Measurements from ENCODE around the gene CARMIL1.

Gene CARMIL1

GRCh38 chr6:25427549-25427948 lies 148.4 kb downstream of the CARMIL1 start:
- H3K9me3 ChIP-seq (ENCODE audit: control insufficient read depth, low read length): no peaks in the 10 kb centered on the region
- 80 to 83% methylated on average over 1 to 2 of the region's 2 CpGs for WGBS, 2 experiments
- H3K27ac ChIP-seq (ENCODE audit: insufficient read depth, low read depth, low read length, poor library complexity, severe bottlenecking): no peak overlapping the region
- no peak overlapping the region for H3K4me3 ChIP-seq (ENCODE audit: insufficient read depth, low read depth, low read length)
- no peaks in the 10 kb centered on the region for H3K36me3 ChIP-seq (ENCODE audit: control insufficient read depth, insufficient read depth, low read length)
- no peaks in the 10 kb centered on the region for H3K27me3 ChIP-seq (ENCODE audit: control insufficient read depth, insufficient read depth, low read length, poor library complexity, severe bottlenecking)
- peaks cover 7% of the 10 kb centered on the region for H3K4me1 ChIP-seq (ENCODE audit: control insufficient read depth, insufficient read depth, low read length)

GRCh38 chr6:25428758-25429317 lies 149.7 kb downstream of the CARMIL1 start:
- no peaks in the 10 kb centered on the region for H3K4me1 ChIP-seq (ENCODE audit: control insufficient read depth, insufficient read depth, low read length)
- no peak overlapping the region for H3K27ac ChIP-seq (ENCODE audit: insufficient read depth, low read depth, low read length, poor library complexity, severe bottlenecking)
- no peaks in the 10 kb centered on the region for H3K9me3 ChIP-seq (ENCODE audit: control insufficient read depth, low read length)
- WGBS, 2 experiments: 100% methylated on average over 1 of the region's 1 CpG; no CpG with 5 or more reads in 1 of the 2 experiments
- H3K4me3 ChIP-seq (ENCODE audit: insufficient read depth, low read depth, low read length): no peak overlapping the region
- H3K36me3 ChIP-seq (ENCODE audit: control insufficient read depth, insufficient read depth, low read length): no peaks in the 10 kb centered on the region
- H3K27me3 ChIP-seq (ENCODE audit: control insufficient read depth, insufficient read depth, low read length, poor library complexity, severe bottlenecking): no peaks in the 10 kb centered on the region

GRCh38 chr6:25431306-25431974 lies 152.3 kb downstream of the CARMIL1 start:
- Histone ChIP-seq H3K27ac (ENCODE audit: insufficient read depth, low read depth, low read length, poor library complexity, severe bottlenecking) (no peak overlapping the region), H3K9me3 (ENCODE audit: control insufficient read depth, low read length) (no peaks in the 10 kb centered on the region), H3K4me1 (ENCODE audit: control insufficient read depth, insufficient read depth, low read length) (no peaks in the 10 kb centered on the region), H3K27me3 (ENCODE audit: control insufficient read depth, insufficient read depth, low read length, poor library complexity, severe bottlenecking) (no peaks in the 10 kb centered on the region), H3K4me3 (ENCODE audit: insufficient read depth, low read depth, low read length) (no peak overlapping the region), H3K36me3 (ENCODE audit: control insufficient read depth, insufficient read depth, low read length) (no peaks in the 10 kb centered on the region)
- WGBS, 2 experiments: 92 to 93% methylated on average over 7 of the region's 7 CpGs

GRCh38 chr6:25431975-25432307 lies 152.8 kb downstream of the CARMIL1 start:
- H3K27me3 ChIP-seq (ENCODE audit: control insufficient read depth, insufficient read depth, low read length, poor library complexity, severe bottlenecking): no peaks in the 10 kb centered on the region
- no peaks in the 10 kb centered on the region for H3K4me1 ChIP-seq (ENCODE audit: control insufficient read depth, insufficient read depth, low read length)
- no peaks in the 10 kb centered on the region for H3K36me3 ChIP-seq (ENCODE audit: control insufficient read depth, insufficient read depth, low read length)
- no peak overlapping the region for H3K27ac ChIP-seq (ENCODE audit: insufficient read depth, low read depth, low read length, poor library complexity, severe bottlenecking)
- WGBS, 2 experiments: 98% methylated on average over 3 of the region's 3 CpGs
- no peak overlapping the region for H3K4me3 ChIP-seq (ENCODE audit: insufficient read depth, low read depth, low read length)
- no peaks in the 10 kb centered on the region for H3K9me3 ChIP-seq (ENCODE audit: control insufficient read depth, low read length)

- no peak overlapping the region for H3K27ac ChIP-seq (ENCODE audit: insufficient read depth, low read depth, low read length, poor library complexity, severe bottlenecking)
- 89 to 97% methylated on average over 2 of the region's 3 CpGs for WGBS, 2 experiments
- H3K4me3 ChIP-seq (ENCODE audit: insufficient read depth, low read depth, low read length): no peak overlapping the region
Observed at GRCh38 chr6:25434921-25435320, 155.7 kb downstream of the CARMIL1 start.

GRCh38 chr6:25435416-25435985 lies 156.3 kb downstream of the CARMIL1 start:
- Histone ChIP-seq H3K27ac (ENCODE audit: insufficient read depth, low read depth, low read length, poor library complexity, severe bottlenecking) (no peak overlapping the region), H3K27me3 (ENCODE audit: control insufficient read depth, insufficient read depth, low read length, poor library complexity, severe bottlenecking) (no peaks in the 10 kb centered on the region), H3K4me3 (ENCODE audit: insufficient read depth, low read depth, low read length) (no peak overlapping the region), H3K4me1 (ENCODE audit: control insufficient read depth, insufficient read depth, low read length) (no peaks in the 10 kb centered on the region), H3K36me3 (ENCODE audit: control insufficient read depth, insufficient read depth, low read length) (no peaks in the 10 kb centered on the region), H3K9me3 (ENCODE audit: control insufficient read depth, low read length) (no peaks in the 10 kb centered on the region)
- WGBS, 2 experiments: 92 to 96% methylated on average over 6 of the region's 6 CpGs

More at GRCh38 chr6:25434921-25435320, 155.7 kb downstream of the CARMIL1 start:
- H3K36me3 ChIP-seq (ENCODE audit: control insufficient read depth, insufficient read depth, low read length): no peaks in the 10 kb centered on the region
- no peaks in the 10 kb centered on the region for H3K27me3 ChIP-seq (ENCODE audit: control insufficient read depth, insufficient read depth, low read length, poor library complexity, severe bottlenecking)
- H3K9me3 ChIP-seq (ENCODE audit: control insufficient read depth, low read length): no peaks in the 10 kb centered on the region
- H3K4me1 ChIP-seq (ENCODE audit: control insufficient read depth, insufficient read depth, low read length): no peaks in the 10 kb centered on the region

GRCh38 chr6:25436760-25437159 lies 157.6 kb downstream of the CARMIL1 start:
- Histone ChIP-seq H3K4me3 (ENCODE audit: insufficient read depth, low read depth, low read length) (no peak overlapping the region), H3K27ac (ENCODE audit: insufficient read depth, low read depth, low read length, poor library complexity, severe bottlenecking) (no peak overlapping the region), H3K9me3 (ENCODE audit: control insufficient read depth, low read length) (no peaks in the 10 kb centered on the region), H3K4me1 (ENCODE audit: control insufficient read depth, insufficient read depth, low read length) (no peaks in the 10 kb centered on the region), H3K36me3 (ENCODE audit: control insufficient read depth, insufficient read depth, low read length) (no peaks in the 10 kb centered on the region), H3K27me3 (ENCODE audit: control insufficient read depth, insufficient read depth, low read length, poor library complexity, severe bottlenecking) (no peaks in the 10 kb centered on the region)
- WGBS, 2 experiments: 94 to 96% methylated on average over 3 to 4 of the region's 4 CpGs

GRCh38 chr6:25439368-25439767 lies 160.2 kb downstream of the CARMIL1 start:
- no peaks in the 10 kb centered on the region for H3K4me1 ChIP-seq (ENCODE audit: control insufficient read depth, insufficient read depth, low read length)
- H3K27me3 ChIP-seq (ENCODE audit: control insufficient read depth, insufficient read depth, low read length, poor library complexity, severe bottlenecking): no peaks in the 10 kb centered on the region
- WGBS, 2 experiments: 95% methylated on average over 1 of the region's 1 CpG
- no peaks in the 10 kb centered on the region for H3K9me3 ChIP-seq (ENCODE audit: control insufficient read depth, low read length)
- H3K36me3 ChIP-seq (ENCODE audit: control insufficient read depth, insufficient read depth, low read length): no peaks in the 10 kb centered on the region
- no peak overlapping the region for H3K27ac ChIP-seq (ENCODE audit: insufficient read depth, low read depth, low read length, poor library complexity, severe bottlenecking)
- H3K4me3 ChIP-seq (ENCODE audit: insufficient read depth, low read depth, low read length): no peak overlapping the region

- Histone ChIP-seq H3K27me3 (ENCODE audit: control insufficient read depth, insufficient read depth, low read length, poor library complexity, severe bottlenecking) (no peaks in the 10 kb centered on the region), H3K36me3 (ENCODE audit: control insufficient read depth, insufficient read depth, low read length) (no peaks in the 10 kb centered on the region), H3K27ac (ENCODE audit: insufficient read depth, low read depth, low read length, poor library complexity, severe bottlenecking) (no peak overlapping the region), H3K4me1 (ENCODE audit: control insufficient read depth, insufficient read depth, low read length) (no peaks in the 10 kb centered on the region), H3K9me3 (ENCODE audit: control insufficient read depth, low read length) (no peaks in the 10 kb centered on the region), H3K4me3 (ENCODE audit: insufficient read depth, low read depth, low read length) (no peak overlapping the region)
- 86 to 100% methylated on average over 1 of the region's 1 CpG for WGBS, 2 experiments
Observed at GRCh38 chr6:25441663-25442270, 162.6 kb downstream of the CARMIL1 start.

- H3K27me3 ChIP-seq (ENCODE audit: control insufficient read depth, insufficient read depth, low read length, poor library complexity, severe bottlenecking): no peaks in the 10 kb centered on the region
- 83 to 94% methylated on average over 1 of the region's 1 CpG for WGBS, 2 experiments
- H3K4me3 ChIP-seq (ENCODE audit: insufficient read depth, low read depth, low read length): no peak overlapping the region
- H3K9me3 ChIP-seq (ENCODE audit: control insufficient read depth, low read length): no peaks in the 10 kb centered on the region
- H3K4me1 ChIP-seq (ENCODE audit: control insufficient read depth, insufficient read depth, low read length): no peaks in the 10 kb centered on the region
- H3K36me3 ChIP-seq (ENCODE audit: control insufficient read depth, insufficient read depth, low read length): no peaks in the 10 kb centered on the region
- H3K27ac ChIP-seq (ENCODE audit: insufficient read depth, low read depth, low read length, poor library complexity, severe bottlenecking): no peak overlapping the region
Observed at GRCh38 chr6:25442898-25443297, 163.7 kb downstream of the CARMIL1 start.

All from ectodermal cell (in vitro differentiated cells).